Activated naive CD8-positive, alpha-beta T cell treated with anti-CD3 and anti-CD28 coated beads, Interleukin-2, amount 50 U/mL, for 16 hours (primary cell): ENCODE results near the gene ASTN2.

Source experiments
- DNase-seq: peaks from one replicate; pipeline ENCODE4 v3.0.0-alpha.2; 2020; ENCODE audit warnings: low read depth, low spot score

Gene ASTN2

GRCh38 chr9:116809656-116810055, 605.2 kb downstream of the ASTN2 start:
- no peak for DNase-seq

- DNase-seq = no peak
These were observed 608.8 kb downstream of the ASTN2 start for GRCh38 chr9:116806075-116806474.

DNA sequence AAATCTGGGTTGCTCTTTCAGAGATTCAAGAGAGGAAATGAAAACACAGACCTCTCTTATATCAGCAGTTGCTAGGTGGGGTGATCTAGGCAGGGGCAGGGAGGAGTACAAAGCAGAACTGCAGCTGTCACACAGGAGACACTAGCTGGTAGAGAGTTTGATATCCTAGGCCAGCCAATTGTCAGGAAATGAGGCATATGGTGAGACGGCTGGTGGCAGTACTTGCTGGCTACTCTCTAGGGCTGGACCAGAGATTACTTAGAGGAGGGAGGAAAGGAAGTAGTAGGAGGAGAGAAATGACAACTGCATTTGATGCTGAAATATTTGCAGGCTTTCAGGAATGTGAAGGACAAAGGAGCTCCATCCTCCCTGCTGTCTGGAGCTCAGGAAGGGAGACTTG, 614.0 kb downstream of the ASTN2 start:
- no peak for DNase-seq

- no peak for DNase-seq
These were observed 614.8 kb downstream of the ASTN2 start for GRCh38 chr9:116800074-116800473.

GRCh38 chr9:116798521-116798920, 616.3 kb downstream of the ASTN2 start:
- no peak for DNase-seq

DNA sequence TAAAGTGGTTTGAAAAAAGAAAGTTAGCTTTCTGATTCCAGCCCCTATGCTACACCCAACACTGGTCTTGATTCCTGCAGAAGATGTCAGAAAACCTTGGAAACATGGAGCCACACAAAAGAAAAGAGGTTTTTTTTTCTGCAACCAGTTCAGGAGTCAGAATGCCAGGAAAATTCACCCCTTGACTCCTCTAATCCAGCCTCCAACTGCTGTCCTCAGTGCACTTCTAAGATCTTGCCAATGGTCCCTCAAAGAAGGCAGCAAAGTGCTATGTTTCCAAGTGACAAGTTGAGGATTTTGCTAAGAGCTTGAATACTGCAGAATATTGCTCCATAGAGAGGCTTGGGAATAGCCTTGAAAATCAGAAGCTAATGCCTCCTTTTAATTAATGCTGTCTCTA, 617.6 kb downstream of the ASTN2 start:
- no peak for DNase-seq

- no peak for DNase-seq
These were observed 618.2 kb downstream of the ASTN2 start for GRCh38 chr9:116796669-116797068.

DNA sequence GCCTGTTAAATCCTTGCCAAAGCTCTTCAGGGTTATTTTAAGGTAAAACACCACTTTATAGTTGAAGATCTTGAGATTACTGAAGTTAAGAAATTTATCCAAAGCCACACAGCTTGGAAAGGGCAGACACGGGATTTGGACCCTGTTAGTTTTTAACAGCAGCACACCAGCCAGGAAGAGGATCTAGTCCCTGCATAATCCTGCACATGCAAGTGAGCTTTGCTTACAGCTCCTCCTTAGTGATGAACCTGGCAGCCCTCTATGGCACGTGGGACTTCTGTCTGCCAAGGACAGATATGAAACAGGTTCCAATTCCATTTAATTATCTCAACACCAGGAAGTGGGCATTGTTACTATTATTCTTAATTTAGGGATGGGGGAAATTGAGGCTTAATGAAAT, 619.0 kb downstream of the ASTN2 start:
- no peak for DNase-seq

GRCh38 chr9:116792271-116792670, 622.6 kb downstream of the ASTN2 start:
- no peak for DNase-seq

DNA sequence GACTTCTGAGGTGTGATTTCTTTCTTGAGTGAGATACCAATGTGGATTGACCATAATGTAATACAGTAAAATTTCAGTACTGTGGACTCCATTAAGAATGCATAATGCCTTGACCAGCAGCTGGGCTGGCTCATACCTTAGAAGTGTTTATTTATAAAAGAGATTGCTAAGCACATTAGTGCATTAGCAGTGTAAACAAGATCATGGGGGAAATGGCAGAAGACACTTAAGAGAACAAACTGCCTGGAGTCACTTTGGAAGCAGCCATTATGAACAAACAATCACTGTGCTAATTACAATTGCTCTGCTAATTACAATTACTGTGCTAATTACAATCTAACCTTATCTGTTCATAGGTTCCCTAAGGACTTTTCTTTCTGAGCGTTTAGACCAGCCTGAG, 623.5 kb downstream of the ASTN2 start:
- no peak for DNase-seq

DNA sequence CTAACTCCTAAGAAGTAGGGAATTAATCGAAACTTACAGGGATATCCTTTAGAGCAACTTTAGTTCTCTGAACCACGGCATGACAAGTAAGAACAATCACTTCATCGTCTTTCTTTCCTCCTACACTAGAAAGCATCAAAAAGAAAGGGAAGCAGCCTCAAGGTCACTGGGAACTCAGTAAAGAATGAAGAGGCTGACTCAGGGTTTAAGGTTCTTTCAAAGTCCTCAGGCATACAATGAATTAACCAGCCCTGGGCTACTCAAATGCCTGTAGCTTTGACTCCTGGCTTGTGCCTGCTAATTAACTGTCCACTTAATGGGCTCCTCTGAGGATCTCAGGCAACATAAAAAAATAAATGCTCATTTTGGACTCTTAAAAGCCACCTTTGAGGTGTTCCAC, 625.8 kb downstream of the ASTN2 start:
- DNase-seq = no peak

GRCh38 chr9:116786737-116787136, 628.1 kb downstream of the ASTN2 start:
- no peak for DNase-seq

GRCh38 chr9:116777116-116777515, 637.7 kb downstream of the ASTN2 start:
- no peak for DNase-seq

DNA sequence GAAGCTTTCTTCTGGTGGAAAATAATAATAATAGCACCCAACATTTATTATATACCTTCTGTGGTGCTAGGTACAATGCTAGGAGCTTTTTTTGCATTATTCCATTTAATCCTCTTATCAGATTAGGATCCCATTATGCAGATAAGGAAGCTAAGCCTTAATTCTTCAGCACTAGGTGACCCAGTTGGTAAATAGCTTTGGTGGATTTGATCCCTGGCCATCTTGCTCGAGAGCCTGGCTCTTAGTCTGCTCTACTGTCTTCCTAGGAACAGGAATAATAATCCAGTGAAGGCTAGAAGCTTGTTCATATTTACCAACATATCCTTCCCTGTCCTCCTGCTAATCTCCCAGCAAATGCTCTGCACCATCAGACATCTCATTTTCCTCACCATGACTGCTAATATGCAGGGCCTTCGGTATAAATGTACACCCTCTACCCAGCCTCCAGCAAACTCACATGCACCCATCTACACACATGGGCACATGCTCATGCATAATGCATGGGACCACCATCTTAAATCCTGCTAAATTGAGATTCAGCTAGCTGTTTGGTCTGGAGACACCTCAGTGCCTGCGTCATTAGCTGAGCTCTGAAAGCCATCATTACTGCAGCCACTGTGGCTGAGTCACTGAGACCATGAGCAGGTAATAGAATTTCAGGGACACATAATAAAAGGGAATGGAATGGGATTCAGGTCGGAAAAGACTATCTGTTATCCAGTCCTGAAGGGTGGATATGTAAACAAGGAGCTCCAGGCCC, 640.3 kb downstream of the ASTN2 start:
- DNase-seq = no peak

GRCh38 chr9:116767219-116767618, 647.6 kb downstream of the ASTN2 start:
- DNase-seq = no peak

DNA sequence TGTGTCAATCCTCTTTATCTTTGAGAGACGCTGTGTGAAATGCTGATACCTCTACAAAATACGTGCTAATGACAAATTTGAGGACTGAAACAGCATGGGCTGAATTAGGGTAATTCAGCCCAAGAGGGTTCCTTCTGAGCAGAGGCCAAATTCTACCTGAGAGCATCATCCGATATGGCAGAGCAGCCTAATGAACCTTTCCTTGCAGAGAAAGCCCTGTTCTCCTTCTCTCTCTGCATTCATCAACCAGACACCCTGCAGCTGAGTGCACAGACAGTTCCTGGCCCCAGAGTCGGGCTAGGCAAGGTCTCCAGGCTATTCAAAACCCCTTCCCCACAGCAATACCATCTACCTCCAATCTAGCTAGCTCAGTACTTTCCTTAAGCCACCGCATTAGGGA, 649.8 kb downstream of the ASTN2 start:
- no peak for DNase-seq

GRCh38 chr9:116763770-116764169, 651.1 kb downstream of the ASTN2 start:
- DNase-seq = no peak

DNA sequence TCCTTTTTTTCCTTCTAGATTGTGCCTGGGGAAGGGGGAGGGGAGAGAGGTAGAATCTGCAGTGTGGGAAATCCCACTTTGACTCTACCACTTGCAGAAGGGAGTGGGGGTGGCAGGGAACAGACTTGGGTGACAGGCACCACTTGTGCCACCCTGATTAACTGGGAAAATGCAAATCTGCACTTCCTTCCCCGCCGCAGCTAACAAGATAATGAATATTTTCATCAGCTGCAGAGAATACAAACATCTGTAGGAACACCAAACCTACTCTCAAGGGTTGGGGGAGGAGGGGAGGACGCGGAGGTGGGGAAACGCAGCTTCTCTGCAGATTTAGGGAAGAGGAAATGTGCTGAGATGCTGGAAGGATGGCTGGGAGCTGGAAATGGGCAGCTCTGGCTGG, 654.2 kb downstream of the ASTN2 start:
- no peak for DNase-seq

- DNase-seq = no peak
These were observed 657.8 kb downstream of the ASTN2 start for GRCh38 chr9:116757030-116757429.

- no peak for DNase-seq
These were observed 661.5 kb downstream of the ASTN2 start for GRCh38 chr9:116753389-116753788.

DNA sequence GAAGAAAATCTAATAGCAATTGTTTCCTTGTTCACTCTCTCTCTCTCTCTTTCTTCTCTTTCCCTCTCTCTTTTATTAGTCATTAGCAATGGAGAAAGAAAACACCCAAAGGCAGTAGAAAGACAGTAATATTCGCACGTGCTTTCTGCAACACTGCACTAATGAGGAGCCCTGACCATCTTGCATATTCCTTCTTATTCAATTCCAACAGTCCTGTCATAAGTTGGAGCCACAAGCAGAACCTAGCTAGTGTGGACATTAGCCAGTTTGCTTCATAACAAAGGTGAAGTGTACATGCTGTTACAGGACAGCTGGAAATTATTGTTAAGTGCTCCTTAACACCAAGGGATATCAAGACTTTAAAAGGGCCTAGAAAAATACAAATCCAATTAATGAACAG, 664.3 kb downstream of the ASTN2 start:
- no peak for DNase-seq

DNA sequence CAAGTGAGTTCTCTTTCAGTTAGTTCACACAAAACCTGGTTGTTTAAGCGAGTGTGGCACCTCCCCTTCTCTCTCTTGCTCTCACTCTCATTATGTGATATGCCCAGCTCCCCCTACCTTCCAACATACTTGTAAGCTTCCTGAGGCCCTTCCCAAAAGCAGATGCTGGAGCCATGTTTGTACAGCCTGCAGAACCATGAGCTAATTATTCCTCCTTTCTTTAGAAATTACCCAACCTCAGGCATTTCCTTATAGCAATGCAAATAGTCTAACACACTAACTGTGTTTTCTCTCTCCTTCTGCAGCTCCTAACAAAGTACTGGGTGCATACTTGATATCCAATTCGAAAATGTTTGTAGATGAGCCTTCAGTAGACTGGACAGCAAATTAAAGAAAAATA, 665.1 kb downstream of the ASTN2 start:
- no peak for DNase-seq

GRCh38 chr9:116749176-116749575, 665.7 kb downstream of the ASTN2 start:
- no peak for DNase-seq

- no peak for DNase-seq
These were observed 673.1 kb downstream of the ASTN2 start for GRCh38 chr9:116741742-116742141.
